SK-N-SH (cell line): ENCODE data around the gene TMEM134. TPM values are rescaled to one million over a fixed set of nuclear protein-coding genes. Genes with fewer than 3 reads are reported as not detected.

Source experiments
- CTCF ChIA-PET: fragments of 300-600, 350-600 bp; formaldehyde crosslinking; extraction: SDS; loops from one replicate; lab custom pipeline; 2021; lab: Yijun Ruan, JAX
- POLR2A ChIA-PET: fragments of 350-600 bp; sonication (Branson Sonifier 250); formaldehyde crosslinking; extraction: SDS; loops from one replicate; lab custom pipeline; 2020; ENCODE audit warnings: antibody characterized with exemption, inconsistent platforms; lab: Yijun Ruan, JAX
- DNase-seq: peaks from one replicate; pipeline ENCODE4 v3.0.0; 2012
- H2AFZ ChIP-seq: fragments of 200-600 bp; sonication (generic); 2 replicates; pipeline ENCODE4 v1.8.1; 2016; ENCODE audit warnings: antibody characterized with exemption, mild to moderate bottlenecking, low read depth
- H3F3A ChIP-seq: fragments of 200-600 bp; sonication (generic); replicated peaks from 2 replicates; pipeline ENCODE3; 2016; ENCODE audit warnings: antibody characterized with exemption, mild to moderate bottlenecking; ENCODE audit not compliant: insufficient read depth
- H3K27ac ChIP-seq, 2 experiments: fragments of 200-500 bp in 1 of 2; fragments of 200-600 bp in 1 of 2; sonication (Bioruptor generic) in 1 of 2; sonication (generic), shearing (Covaris generic) in 1 of 2; 2 replicates each; pipeline versions ENCODE4 v1.5.1 to v1.6.1; 2014 to 2016; ENCODE audit warnings: low read depth in 2 of 2, inconsistent platforms in 1 of 2, low read length in 1 of 2, mild to moderate bottlenecking in 1 of 2, mixed read lengths in 1 of 2
- H3K27me3 ChIP-seq: fragments of 200-600 bp; sonication (generic), shearing (Covaris generic); 2 replicates; pipeline ENCODE4 v1.6.1; 2016; ENCODE audit warnings: mixed run types; ENCODE audit not compliant: insufficient read depth
- H3K36me3 ChIP-seq, 2 experiments: fragments of 200-500 bp in 1 of 2; fragments of 200-600 bp in 1 of 2; sonication (Bioruptor generic) in 1 of 2; sonication (generic) in 1 of 2; replicated peaks in 1 of 2; 2 replicates each; pipeline versions ENCODE3 to v1.5.1; 2014 to 2016; ENCODE audit warnings: low read length in 1 of 2, mild to moderate bottlenecking in 1 of 2; ENCODE audit not compliant: insufficient read depth in 2 of 2, control insufficient read depth in 1 of 2
- H3K4me1 ChIP-seq, 2 experiments: fragments of 200-500 bp in 1 of 2; fragments of 200-600 bp in 1 of 2; sonication (Bioruptor generic) in 1 of 2; sonication (generic), shearing (Covaris generic) in 1 of 2; 2 replicates each; pipeline versions ENCODE4 v1.5.1 to v1.6.1; 2014 to 2016; ENCODE audit warnings: low read depth in 1 of 2, low read length in 1 of 2, mixed run types in 1 of 2; ENCODE audit not compliant: insufficient read depth in 2 of 2, control insufficient read depth in 1 of 2
- H3K4me2 ChIP-seq: fragments of 200-600 bp; sonication (generic), shearing (Covaris generic); 2 replicates; pipeline ENCODE4 v1.6.1; 2017; ENCODE audit warnings: mixed run types
- H3K4me3 ChIP-seq, 2 experiments: fragments of 200-500 bp in 1 of 2; fragments of 200-600 bp in 1 of 2; sonication (Bioruptor generic) in 1 of 2; sonication (generic), shearing (Covaris generic) in 1 of 2; 2 replicates each; pipeline versions ENCODE4 v1.5.1 to v1.8.1; 2014 to 2016; ENCODE audit warnings: low read depth in 2 of 2, inconsistent platforms in 1 of 2, low read length in 1 of 2, mild to moderate bottlenecking in 1 of 2, mixed read lengths in 1 of 2, moderate library complexity in 1 of 2
- H3K79me2 ChIP-seq: fragments of 200-600 bp; sonication (generic); 2 replicates; pipeline ENCODE4 v1.8.1; 2017; ENCODE audit warnings: mild to moderate bottlenecking; ENCODE audit not compliant: insufficient read depth
- H3K9ac ChIP-seq: fragments of 200-600 bp; sonication (generic); 2 replicates; pipeline ENCODE4 v1.6.1; 2017; ENCODE audit warnings: mixed run types
- H3K9me2 ChIP-seq: fragments of 200-600 bp; sonication (generic); 2 replicates; pipeline ENCODE4 v1.6.1; 2017; ENCODE audit warnings: mixed run types
- H3K9me3 ChIP-seq: fragments of 200-600 bp; sonication (generic); 2 replicates; pipeline ENCODE4 v1.6.1; 2017; ENCODE audit warnings: mixed run types, mild to moderate bottlenecking, moderate library complexity
- H4K20me1 ChIP-seq: fragments of 200-600 bp; sonication (generic); 2 replicates; pipeline ENCODE4 v1.6.1; 2017; ENCODE audit warnings: mild to moderate bottlenecking, mixed run types; ENCODE audit not compliant: insufficient read depth
- CHD2 ChIP-seq: fragments of 150-350 bp; IDR thresholded peaks from 2 replicates; pipeline ENCODE4 v1.6.1; 2018; ENCODE audit warnings: low read length; ENCODE audit not compliant: partially characterized antibody
- EP300 ChIP-seq, 2 experiments: IDR thresholded peaks; 2 replicates each; pipeline versions ENCODE4 v1.4.0 to v1.6.1; 2012; ENCODE audit warnings: borderline replicate concordance in 1 of 2, low read depth in 1 of 2, low read length in 1 of 2
- EZH2phosphoT487 ChIP-seq: fragments of 200-600 bp; sonication (generic); IDR thresholded peaks from 2 replicates; pipeline ENCODE4 v1.6.1; 2017; ENCODE audit warnings: low read depth, mixed run types, mild to moderate bottlenecking, antibody characterized with exemption, moderate library complexity, borderline replicate concordance
- FOSL2 ChIP-seq: IDR thresholded peaks from 2 replicates; pipeline ENCODE4 v1.4.0; 2012; ENCODE audit warnings: low read depth, mild to moderate bottlenecking, moderate library complexity, borderline replicate concordance
- GABPA ChIP-seq: IDR thresholded peaks from 2 replicates; pipeline ENCODE4 v1.4.0; 2012; ENCODE audit warnings: low read depth, mild to moderate bottlenecking
- JUND ChIP-seq: IDR thresholded peaks from 2 replicates; pipeline ENCODE4 v1.4.0; 2012
- MEF2A ChIP-seq: IDR thresholded peaks from 2 replicates; pipeline ENCODE4 v1.4.0; 2012; ENCODE audit warnings: low read depth, borderline replicate concordance
- MXI1 ChIP-seq: IDR thresholded peaks from 2 replicates; pipeline ENCODE4 v1.6.1; 2012; ENCODE audit warnings: mild to moderate bottlenecking, low read depth, low read length, improper control_type of control experiment
- NFIC ChIP-seq: IDR thresholded peaks from 2 replicates; pipeline ENCODE4 v1.4.0; 2012; ENCODE audit warnings: borderline replicate concordance
- NRF1 ChIP-seq: IDR thresholded peaks from 2 replicates; pipeline ENCODE4 v1.6.1; 2012; ENCODE audit warnings: low read depth, mild to moderate bottlenecking, low read length
- POLR2AphosphoS5 ChIP-seq: IDR thresholded peaks from 2 replicates; pipeline ENCODE4 v1.6.1; 2012; ENCODE audit warnings: low read depth, low read length
- RAD21 ChIP-seq: IDR thresholded peaks from 2 replicates; pipeline ENCODE4 v1.6.1; 2012; ENCODE audit warnings: mild to moderate bottlenecking, low read length
- RFX5 ChIP-seq: IDR thresholded peaks from 2 replicates; pipeline ENCODE4 v1.6.1; 2012; ENCODE audit warnings: mild to moderate bottlenecking, improper control_type of control experiment, low read length
- SMC3 ChIP-seq: IDR thresholded peaks from 2 replicates; pipeline ENCODE4 v1.6.1; 2012; ENCODE audit warnings: low read depth, low read length, improper control_type of control experiment
- TAF1 ChIP-seq: IDR thresholded peaks from 2 replicates; pipeline ENCODE4 v1.6.1; 2012; ENCODE audit warnings: low read depth, mild to moderate bottlenecking, low read length, moderate library complexity, borderline replicate concordance
- TEAD4 ChIP-seq: IDR thresholded peaks from 2 replicates; pipeline ENCODE4 v1.4.0; 2012; ENCODE audit warnings: mild to moderate bottlenecking, borderline replicate concordance; ENCODE audit not compliant: insufficient read depth
- YY1 ChIP-seq: IDR thresholded peaks from 2 replicates; pipeline ENCODE4 v1.4.0; 2012; ENCODE audit warnings: low read depth, mild to moderate bottlenecking
- WGBS: methylation state at CpG from one replicate; pipeline ENCODE4 v1.1.6; 2017; ENCODE audit warnings: low lambda C conversion rate; 5-methylcytosine and 5-hydroxymethylcytosine counted together
- polyA plus RNA-seq, 3 experiments: library from polyadenylated mRNA; depleted of rRNA; stranded (reverse); fragments of >200 nt; gene quantifications; 2 replicates each; pipeline ENCODE4 v1.2.3, GENCODE V29; 2012
- TF ChIP-seq, protein P1 (sequence below): fragments of 200-600 bp; sonication (generic); IDR thresholded peaks from 2 replicates; pipeline ENCODE4 v1.6.1; 2017; ENCODE audit warnings: antibody characterized with exemption, mild to moderate bottlenecking, moderate library complexity
- TF ChIP-seq, protein P2 (sequence below): IDR thresholded peaks from 2 replicates; pipeline ENCODE4 v1.4.0; 2012; ENCODE audit warnings: low read depth, borderline replicate concordance

The TMEM134 gene
- polyA plus RNA-seq, 1 of the 3 experiments (the other 2 are of a cell fraction), result 132 TPM

DNA sequence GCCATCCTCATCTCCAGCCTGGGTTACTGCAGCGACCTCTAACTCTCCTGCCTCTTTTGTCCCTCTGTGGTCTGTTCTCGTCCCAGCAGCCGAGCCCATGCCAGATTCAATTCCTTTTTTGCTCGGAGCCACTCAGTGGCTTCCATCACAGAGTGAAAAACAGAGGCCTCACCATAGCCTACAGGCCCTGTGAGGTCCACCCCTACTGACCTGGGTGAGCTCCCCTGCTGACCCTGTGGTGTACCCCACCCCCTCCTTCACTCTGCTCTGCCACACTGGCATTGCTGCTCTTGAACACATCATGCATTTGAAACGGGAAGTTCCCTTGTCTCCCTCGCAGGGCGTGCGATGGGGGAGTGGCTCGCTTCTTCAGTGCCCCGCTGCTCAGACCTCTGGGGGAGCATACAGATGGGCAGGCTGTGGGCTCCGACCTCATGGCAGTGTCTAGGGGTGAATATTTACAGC lies 15.8 kb upstream of the TMEM134 start:
- CTCF ChIA-PET, result no interaction called here
- Histone ChIP-seq H3K9me2 (no peaks in the 10 kb centered on the region), H3K4me1 (peaks cover 6 to 17% of the 10 kb centered on the region in 2 experiments; a peak in 3 of 4 replicates), H3K27me3 (no peaks in the 10 kb centered on the region), H3K9ac (no peak overlapping the region), H3F3A (peaks cover 2% of the 10 kb centered on the region), H3K4me2 (no peak overlapping the region), H3K79me2 (peaks cover 25% of the 10 kb centered on the region), H2AFZ (no peak overlapping the region), H3K36me3 (peaks cover 0 to 13% of the 10 kb centered on the region in 2 experiments), H3K4me3 (no peak overlapping the region)
- 95% methylated on average over 11 of the region's 11 CpGs for WGBS
- DNase-seq, result no peak
- TF ChIP-seq, protein P1, sequence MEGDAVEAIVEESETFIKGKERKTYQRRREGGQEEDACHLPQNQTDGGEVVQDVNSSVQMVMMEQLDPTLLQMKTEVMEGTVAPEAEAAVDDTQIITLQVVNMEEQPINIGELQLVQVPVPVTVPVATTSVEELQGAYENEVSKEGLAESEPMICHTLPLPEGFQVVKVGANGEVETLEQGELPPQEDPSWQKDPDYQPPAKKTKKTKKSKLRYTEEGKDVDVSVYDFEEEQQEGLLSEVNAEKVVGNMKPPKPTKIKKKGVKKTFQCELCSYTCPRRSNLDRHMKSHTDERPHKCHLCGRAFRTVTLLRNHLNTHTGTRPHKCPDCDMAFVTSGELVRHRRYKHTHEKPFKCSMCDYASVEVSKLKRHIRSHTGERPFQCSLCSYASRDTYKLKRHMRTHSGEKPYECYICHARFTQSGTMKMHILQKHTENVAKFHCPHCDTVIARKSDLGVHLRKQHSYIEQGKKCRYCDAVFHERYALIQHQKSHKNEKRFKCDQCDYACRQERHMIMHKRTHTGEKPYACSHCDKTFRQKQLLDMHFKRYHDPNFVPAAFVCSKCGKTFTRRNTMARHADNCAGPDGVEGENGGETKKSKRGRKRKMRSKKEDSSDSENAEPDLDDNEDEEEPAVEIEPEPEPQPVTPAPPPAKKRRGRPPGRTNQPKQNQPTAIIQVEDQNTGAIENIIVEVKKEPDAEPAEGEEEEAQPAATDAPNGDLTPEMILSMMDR, result no peak
- TF ChIP-seq SMC3 (no peak), CHD2 (no peak), RAD21 (no peak), MEF2A (no peak)
- TF ChIP-seq, protein P2, sequence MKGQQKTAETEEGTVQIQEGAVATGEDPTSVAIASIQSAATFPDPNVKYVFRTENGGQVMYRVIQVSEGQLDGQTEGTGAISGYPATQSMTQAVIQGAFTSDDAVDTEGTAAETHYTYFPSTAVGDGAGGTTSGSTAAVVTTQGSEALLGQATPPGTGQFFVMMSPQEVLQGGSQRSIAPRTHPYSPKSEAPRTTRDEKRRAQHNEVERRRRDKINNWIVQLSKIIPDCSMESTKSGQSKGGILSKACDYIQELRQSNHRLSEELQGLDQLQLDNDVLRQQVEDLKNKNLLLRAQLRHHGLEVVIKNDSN, result no peak
- TF ChIP-seq, all 33 proteins: peak for 0
- Histone ChIP-seq H4K20me1 (no peaks in the 10 kb centered on the region), H3K9me3 (no peaks in the 10 kb centered on the region), H3K27ac (no peak overlapping the region)
- POLR2A ChIA-PET, result no interaction called here

DNA sequence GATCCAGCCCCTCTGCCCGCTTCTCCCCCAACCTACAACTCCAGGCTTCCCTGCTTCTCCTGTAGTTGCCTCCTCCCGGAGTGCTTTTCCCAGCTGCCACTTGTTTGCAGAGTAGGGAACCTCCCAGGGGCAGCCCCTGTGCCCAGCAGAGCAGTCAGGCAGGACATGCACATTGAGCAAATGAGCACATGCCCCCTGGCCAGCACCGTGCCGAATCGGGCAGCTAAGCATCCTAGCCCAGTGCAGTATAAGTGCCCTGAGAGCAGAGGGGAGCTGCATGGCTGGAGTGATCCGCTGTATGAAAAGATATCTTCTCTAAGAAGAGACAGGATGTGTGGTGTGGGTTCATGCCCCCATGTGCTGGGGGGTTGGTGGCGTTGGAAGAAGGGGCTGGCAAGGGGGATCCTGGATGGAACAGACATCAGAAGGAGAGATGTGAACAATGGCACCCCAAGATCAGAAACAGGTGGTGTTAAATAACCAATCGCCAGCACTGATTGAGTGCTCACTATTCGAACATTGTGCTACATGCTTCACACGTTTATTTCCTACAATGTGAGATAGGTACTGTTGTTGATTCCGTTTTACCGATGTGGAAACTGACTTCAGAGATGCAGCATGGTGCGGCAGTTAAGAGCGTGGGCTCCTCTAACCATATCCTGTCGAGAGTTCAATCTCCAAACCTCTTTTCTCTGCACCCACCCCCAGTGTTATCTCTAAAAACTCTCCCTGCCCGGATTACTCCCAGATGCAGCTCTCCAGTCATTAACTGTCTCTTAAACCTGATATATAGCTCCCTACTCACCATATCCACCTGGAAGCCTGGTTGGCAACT lies 15.0 kb upstream of the TMEM134 start:
- Histone ChIP-seq H3K27me3 (no peaks in the 10 kb centered on the region), H3K4me1 (peaks cover 6 to 17% of the 10 kb centered on the region in 2 experiments; a peak in 3 of 4 replicates), H3K9me3 (no peaks in the 10 kb centered on the region), H3K27ac (no peak overlapping the region), H4K20me1 (no peaks in the 10 kb centered on the region), H3K4me2 (peak overlapping the region; percentile 79), H2AFZ (no peak overlapping the region), H3K9me2 (no peaks in the 10 kb centered on the region), H3F3A (peaks cover 7% of the 10 kb centered on the region), H3K79me2 (peaks cover 25% of the 10 kb centered on the region), H3K36me3 (peaks cover 0 to 7% of the 10 kb centered on the region in 2 experiments), H3K9ac (no peak overlapping the region), H3K4me3 (peak overlapping the region; percentile 54 to 62; a peak in 3 of 4 replicates)
- ChIA-PET POLR2A (interaction anchor here (1.4 kb wide), 1 partner anchor 15 kb away, joined by 6 read pairs; the partner anchor contains the start of gene TMEM134), CTCF (no interaction called here)
- DNase-seq, result no peak
- WGBS, result 92% methylated on average over 16 of the region's 16 CpGs
- TF ChIP-seq POLR2AphosphoS5 (no peak), RFX5 (no peak), EZH2phosphoT487 (no peak), NFIC (no peak), MXI1 (no peak), EP300 (IDR thresholded peaks at IDR 0.05; ENCODE audit: borderline replicate concordance in 1 of 2, low read depth in 1 of 2, low read length in 1 of 2) (no peak), SMC3 (no peak), TAF1 (no peak), CHD2 (no peak), NRF1 (no peak), YY1 (no peak), GABPA (no peak), TEAD4 (no peak), FOSL2 (no peak), JUND (no peak), MEF2A (no peak)
- TF ChIP-seq, protein P1, result no peak
